NCI-H526 treated with DMSO at 0.1 percent for 48 hours (cell line): ENCODE results near the gene CRB1.

Experiments
- DNase-seq: peaks from one replicate; lab custom pipeline; 2025; lab: John Stamatoyannopoulos, UW

CRB1 gene

DNA sequence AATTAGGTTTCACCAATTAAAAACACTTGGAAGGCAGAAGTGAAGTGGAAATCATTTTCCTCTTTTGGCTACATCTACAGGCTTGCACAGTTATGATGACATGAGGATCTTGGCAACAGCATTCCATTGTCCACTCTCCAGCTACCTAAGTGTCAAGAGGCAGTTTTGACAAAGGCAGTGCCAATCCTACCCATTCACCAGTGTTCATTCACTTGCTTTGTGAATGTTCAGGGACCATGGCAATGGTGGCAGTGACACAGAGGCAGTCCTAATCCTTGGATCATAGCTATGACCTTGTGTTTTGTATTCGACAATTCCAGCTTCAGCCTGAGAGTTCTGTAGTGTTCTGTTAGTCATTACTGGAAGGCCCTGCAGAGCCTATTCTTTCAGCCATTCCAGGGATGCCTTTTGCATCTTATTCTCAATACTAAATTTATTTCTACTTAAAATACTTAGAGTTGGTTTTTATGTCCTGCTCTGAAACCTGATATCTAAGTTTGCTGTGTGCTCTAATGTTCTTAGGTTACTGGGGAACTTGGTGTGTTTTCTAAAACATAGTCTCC is 36.7 kb downstream of the CRB1 start:
- DNase-seq, result no peak

DNA sequence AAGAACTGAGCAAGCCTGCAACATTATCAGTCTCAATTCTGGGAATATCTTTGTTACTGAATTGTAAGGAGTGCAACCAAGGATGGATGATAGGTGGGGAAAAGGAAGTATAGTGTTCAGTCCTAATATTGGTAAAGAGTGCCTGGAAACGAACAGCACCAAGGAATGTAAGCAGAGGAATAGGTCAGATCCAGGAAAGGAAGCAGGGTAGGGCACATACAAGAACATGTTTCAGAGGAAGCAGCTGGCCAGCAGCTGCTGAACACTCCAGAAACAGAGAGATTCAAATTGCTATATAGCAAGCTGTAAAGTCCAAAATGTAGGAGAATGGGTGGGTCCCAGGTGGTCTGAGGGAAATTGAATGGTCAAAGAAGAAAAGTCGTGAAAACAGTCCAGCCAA is 37.9 kb downstream of the CRB1 start:
- no peak for DNase-seq

DNA sequence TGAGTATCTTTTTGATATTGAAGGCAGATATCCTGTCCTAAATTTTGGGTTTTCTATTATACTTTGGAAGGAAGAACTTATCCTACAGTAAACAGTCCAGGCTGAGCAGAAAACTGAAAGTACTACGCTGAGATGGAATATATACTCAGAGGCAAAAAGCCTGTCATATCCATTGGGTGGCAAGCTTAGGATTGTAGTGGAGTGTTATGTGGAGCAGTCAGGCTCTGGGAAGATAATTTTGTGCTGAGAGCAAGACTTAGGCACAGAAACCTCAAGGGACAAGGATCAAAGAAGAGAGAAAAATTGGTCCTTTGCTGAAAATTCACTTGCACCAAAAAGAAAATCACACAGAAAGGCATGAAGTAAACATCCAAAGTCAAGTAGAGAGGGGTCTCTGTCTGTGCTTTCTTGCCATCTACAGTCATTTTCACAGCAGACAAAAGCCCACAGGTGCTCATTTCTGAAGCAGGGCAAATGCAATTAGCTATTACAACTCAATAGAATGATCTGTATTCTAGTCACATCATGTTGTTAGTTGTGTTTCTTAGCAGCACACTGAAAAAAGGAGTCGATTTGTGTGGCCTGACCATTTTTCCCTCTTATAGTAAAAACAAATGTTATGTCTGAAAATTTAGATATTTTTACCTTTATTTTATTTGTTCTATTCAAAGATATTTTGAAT is 38.5 kb downstream of the CRB1 start:
- DNase-seq, result no peak

- DNase-seq, result no peak
Measured at GRCh38 chr1:197307136-197307535, 39.1 kb downstream of the CRB1 start.

- no peak for DNase-seq
Measured at GRCh38 chr1:197307551-197307950, 39.5 kb downstream of the CRB1 start.

DNA sequence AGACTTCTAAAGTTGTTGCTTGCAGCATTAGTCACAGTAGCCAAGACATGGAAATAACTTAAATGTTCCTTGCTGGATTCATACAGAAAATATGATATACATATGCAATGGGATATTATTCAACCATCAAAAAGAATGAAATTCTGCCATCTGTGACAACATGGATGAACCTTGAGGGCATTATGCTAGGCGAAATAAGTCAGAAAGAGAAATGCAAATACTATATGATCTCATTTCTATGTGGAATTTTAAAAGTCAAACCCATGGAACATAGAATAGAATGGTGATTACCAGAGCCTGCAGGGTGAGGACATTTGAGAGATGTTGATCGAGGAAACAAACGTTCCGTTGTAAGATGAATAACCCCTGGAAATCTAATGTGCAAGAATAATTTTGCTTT is 43.0 kb downstream of the CRB1 start:
- DNase-seq, result no peak

DNA sequence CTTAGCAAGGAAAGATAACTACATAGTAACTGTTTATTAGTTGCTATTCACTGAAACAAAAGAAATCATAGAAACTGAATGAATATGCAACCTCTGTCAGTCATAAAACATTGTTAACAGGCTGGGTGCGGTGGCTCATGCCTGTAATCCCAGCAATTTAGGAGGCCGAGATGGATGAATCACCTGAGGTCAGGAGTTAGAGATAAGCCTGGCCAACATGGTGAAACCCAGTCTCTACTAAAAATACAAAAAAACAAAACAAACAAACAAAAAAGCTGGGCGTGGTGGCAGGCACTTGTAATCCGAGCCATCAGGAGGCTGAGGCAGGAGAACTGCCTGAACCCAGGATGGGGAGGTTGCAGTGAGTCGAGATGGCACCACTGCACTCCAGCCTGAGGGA is 44.1 kb downstream of the CRB1 start:
- no peak for DNase-seq

GRCh38 chr1:197313713-197314112 is 45.7 kb downstream of the CRB1 start:
- DNase-seq, result no peak

GRCh38 chr1:197314682-197315081 is 46.6 kb downstream of the CRB1 start:
- DNase-seq, result no peak

DNA sequence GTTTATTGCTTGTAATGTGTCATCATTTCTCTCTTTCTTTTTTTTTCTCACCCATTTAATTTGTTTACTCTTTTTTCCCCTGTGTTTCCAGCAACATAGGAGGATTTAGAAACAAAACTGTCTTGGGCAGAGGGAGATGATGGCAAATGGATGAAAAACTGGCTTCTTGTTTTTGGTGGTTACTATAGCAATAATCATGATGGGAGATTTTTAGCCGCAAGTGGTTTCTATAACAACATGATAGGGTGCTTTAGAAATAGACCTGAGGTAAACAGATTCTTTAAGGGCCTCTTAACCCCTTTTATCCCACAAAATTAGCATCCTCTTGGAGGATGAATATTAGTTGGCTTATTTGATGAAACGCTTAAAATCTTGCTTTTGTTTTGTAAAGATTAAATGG is 51.6 kb downstream of the CRB1 start:
- no peak for DNase-seq

- DNase-seq, result no peak
Measured at GRCh38 chr1:197320991-197321531, 53.0 kb downstream of the CRB1 start.

DNA sequence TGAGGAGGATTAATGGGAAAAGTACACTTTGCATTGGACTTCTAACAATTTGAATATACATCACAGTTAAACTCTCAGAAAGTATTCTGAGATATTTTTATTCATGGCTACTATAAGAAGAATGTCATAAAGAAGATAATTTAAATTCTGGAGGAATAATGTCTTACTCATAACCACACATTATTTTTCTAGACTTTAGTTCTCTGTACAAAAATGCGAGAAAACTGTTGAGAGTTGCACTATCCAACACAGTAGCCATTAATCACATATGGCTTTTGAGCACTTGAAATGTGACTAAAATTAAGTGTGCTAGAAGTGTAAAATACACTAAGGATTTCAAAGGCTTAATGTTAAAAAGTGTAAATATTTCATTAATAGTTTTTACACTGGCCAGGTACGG is 53.8 kb downstream of the CRB1 start:
- no peak for DNase-seq

- DNase-seq, result no peak
Measured at GRCh38 chr1:197327776-197328364, 59.8 kb downstream of the CRB1 start.

GRCh38 chr1:197330213-197330612 is 62.2 kb downstream of the CRB1 start:
- DNase-seq, result no peak

GRCh38 chr1:197331565-197331964 is 63.5 kb downstream of the CRB1 start:
- DNase-seq, result no peak

DNA sequence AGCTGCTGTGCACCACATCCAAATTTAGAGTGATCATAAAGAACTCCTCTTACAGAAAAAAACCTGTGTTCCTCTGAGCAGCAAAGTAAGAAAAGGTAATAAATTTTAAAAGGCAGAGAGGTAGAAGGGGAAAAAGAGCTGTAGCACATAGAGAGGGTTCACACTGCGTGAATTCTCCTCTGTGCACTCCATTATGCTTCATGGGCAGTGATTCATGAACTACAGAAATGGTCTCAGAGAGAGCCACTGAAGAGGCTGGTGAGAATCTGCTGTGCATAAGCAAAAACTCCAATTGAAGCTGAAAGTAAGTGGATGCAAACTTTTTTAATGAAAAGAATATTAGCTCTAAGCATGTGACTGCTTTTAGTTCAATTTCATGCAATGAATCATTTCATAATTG is 65.0 kb downstream of the CRB1 start:
- DNase-seq, result no peak

DNA sequence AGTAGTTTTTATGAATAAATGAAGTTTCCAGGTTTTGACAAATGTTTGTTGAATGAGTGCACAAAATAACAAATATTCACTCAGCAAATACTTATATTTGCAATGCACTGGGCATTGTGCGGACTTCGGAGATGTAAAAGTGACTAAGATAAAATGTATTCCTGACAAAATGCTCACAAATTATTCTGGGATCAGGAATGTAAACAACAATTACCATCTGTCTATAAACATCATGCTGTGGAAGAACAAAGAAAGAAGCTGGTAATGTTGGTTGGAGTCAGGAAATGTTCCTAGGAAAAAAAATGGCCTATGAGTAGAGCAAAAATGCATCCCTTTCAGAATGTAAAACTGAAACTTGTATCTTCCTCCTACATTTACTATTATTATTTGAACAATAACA is 68.5 kb downstream of the CRB1 start:
- DNase-seq, result no peak

GRCh38 chr1:197339106-197340060 is 71.3 kb downstream of the CRB1 start:
- no peak for DNase-seq

- DNase-seq, result no peak
Measured at GRCh38 chr1:197341626-197342025, 73.6 kb downstream of the CRB1 start.

GRCh38 chr1:197342044-197342565 is 74.1 kb downstream of the CRB1 start:
- no peak for DNase-seq

DNA sequence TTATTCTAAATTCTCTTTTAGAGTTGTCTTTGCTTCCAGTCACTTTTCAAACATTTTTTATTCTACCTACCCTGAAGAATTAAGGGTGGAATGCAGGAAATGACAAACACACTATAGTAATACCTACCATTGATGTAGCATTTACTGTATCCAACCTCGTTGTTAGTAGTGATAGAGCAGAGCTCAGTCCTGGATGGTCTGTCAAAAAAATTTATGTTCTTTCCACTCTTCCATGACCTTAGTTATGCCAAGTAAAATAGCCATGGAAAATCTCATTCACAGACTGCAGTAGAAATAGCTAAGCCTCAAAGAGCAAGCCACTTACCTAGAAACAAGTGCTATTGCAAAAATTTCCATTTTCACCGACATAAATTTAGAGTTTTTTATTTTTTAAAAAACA is 74.6 kb downstream of the CRB1 start:
- DNase-seq, result no peak

GRCh38 chr1:197343663-197344273 is 75.7 kb downstream of the CRB1 start:
- DNase-seq, result no peak
